Activated CD4-positive, alpha-beta memory T cell treated with anti-CD3 and anti-CD28 coated beads for 36 hours (primary cell): ENCODE measurements around the gene TAF4. TPM values are rescaled to one million over a fixed set of nuclear protein-coding genes. Genes with fewer than 3 reads are reported as not detected.
"Not testable (repeated sequence)": the region's sequence is repeated elsewhere in the genome, so short reads cannot be mapped to it uniquely, and the experiment has no call there.

Experiments
- CTCF ChIA-PET: fragments of 350-600 bp; sonication (Branson Sonifier 250); formaldehyde crosslinking; loops from one replicate; lab custom pipeline; 2021; ENCODE audit warnings: antibody characterized with exemption, inconsistent platforms; lab: Charles Lee
- POLR2A ChIA-PET: fragments of 350-600 bp; sonication (Branson Sonifier 250); formaldehyde crosslinking; loops from one replicate; lab custom pipeline; 2021; ENCODE audit warnings: antibody characterized with exemption; lab: Charles Lee
- DNase-seq: peaks from one replicate; pipeline ENCODE4 v3.0.0-alpha.2; 2020
- H3K27ac Mint-ChIP-seq: one replicate; pipeline ENCODE4 v1.8.0; 2021; ENCODE audit warnings: mixed read lengths
- H3K27me3 Mint-ChIP-seq: one replicate; pipeline ENCODE4 v1.8.0; 2021; ENCODE audit warnings: mixed read lengths
- H3K36me3 Mint-ChIP-seq: one replicate; pipeline ENCODE4 v1.8.0; 2021; ENCODE audit warnings: mixed read lengths
- H3K4me1 Mint-ChIP-seq: one replicate; pipeline ENCODE4 v1.8.0; 2021; ENCODE audit warnings: low read depth, mixed read lengths
- H3K4me3 Mint-ChIP-seq: one replicate; pipeline ENCODE4 v1.8.0; 2021; ENCODE audit warnings: mild to moderate bottlenecking, mixed read lengths
- H3K9me3 Mint-ChIP-seq: one replicate; pipeline ENCODE4 v1.8.0; 2021; ENCODE audit warnings: mixed read lengths
- intact Hi-C: fragments of 100-400 bp; cut with micrococcal nuclease; formaldehyde crosslinking; loops from one replicate; pipeline ENCODE4 v1.15.1; 2023
- total RNA-seq, 2 experiments: library from RNA; stranded (reverse); gene quantifications; one replicate each; pipeline ENCODE4 v1.2.3, GENCODE V29; 2021

TAF4 gene
- total RNA-seq, 2 experiments from 2014 or later: 15.3 to 17.0 TPM

DNA sequence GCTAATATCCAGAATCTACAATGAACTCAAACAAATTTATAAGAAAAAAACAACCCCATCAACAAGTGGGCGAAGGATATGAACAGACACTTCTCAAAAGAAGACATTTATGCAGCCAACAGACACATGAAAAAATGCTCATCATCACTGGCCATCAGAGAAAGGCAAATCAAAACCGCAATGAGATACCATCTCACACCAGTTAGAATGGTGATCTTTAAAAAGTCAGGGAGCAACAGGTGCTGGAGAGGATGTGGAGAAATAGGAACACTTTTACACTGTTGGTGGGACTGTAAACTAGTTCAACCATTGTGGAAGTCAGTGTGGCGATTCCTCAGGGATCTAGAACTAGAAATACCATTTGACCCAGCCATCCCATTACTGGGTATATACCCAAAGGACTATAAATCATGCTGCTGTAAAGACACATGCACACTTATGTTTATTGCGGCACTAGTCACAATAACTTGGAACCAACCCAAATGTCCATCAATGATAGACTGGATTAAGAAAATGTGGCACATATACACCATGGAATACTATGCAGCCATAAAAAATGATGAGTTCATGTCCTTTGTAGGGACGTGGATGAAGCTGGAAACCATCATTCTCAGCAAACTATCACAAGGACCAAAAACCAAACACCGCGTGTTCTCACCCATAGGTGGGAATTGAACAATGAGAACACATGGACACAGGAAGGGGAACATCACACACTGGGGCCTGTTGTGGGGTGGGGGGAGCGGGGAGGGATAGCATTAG lies 6.2 kb upstream of the TAF4 start:
- POLR2A ChIA-PET: not testable (repeated sequence)

DNA sequence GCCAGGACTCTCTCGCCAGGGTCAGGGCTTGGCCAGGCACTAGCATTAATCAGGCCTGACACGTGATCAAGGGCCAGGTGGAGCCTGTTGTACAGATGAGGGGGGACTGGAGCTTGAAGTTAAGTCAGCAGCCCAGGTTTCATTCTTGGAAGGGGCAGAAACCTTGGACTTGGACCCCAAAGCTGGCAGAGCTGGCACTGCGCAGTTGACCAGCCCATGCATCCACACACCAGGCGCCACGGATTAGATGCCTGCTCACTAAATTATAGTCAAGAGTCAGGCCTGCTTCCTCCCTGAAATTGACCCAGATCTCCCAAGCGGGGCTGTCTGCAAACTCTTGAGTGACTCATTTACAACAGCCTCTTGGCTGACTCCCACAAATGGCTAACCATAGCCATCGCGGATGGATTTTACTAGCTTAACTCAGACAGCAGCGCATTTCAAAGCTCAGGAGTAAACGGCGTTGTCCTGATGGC lies 4.1 kb upstream of the TAF4 start:
- H3K36me3 Mint-ChIP-seq: peaks cover 7% of the 10 kb centered on the region
- ChIA-PET POLR2A (no interaction called here), CTCF (no interaction called here)
- intact Hi-C loops: loop anchor here (5.0 to 10.0 kb wide), 3 partner anchors 165 to 338 kb away; partner anchors contain the start of genes ADRM1, CABLES2 and OSBPL2
- DNase-seq: no peak
- H3K9me3 Mint-ChIP-seq: peaks cover 19% of the 10 kb centered on the region
- no peak overlapping the region for H3K4me3 Mint-ChIP-seq
- no peaks in the 10 kb centered on the region for H3K27me3 Mint-ChIP-seq
- H3K4me1 Mint-ChIP-seq: peaks cover 17% of the 10 kb centered on the region
- H3K27ac Mint-ChIP-seq: no peak overlapping the region

More for the DNA sequence above, 6.2 kb upstream of the TAF4 start:
- DNase-seq, H3K4me3 Mint-ChIP-seq, H3K27ac Mint-ChIP-seq, H3K27me3 Mint-ChIP-seq, CTCF ChIA-PET, intact Hi-C loops: not testable (repeated sequence)
- H3K4me1 Mint-ChIP-seq: peaks cover 13% of the 10 kb centered on the region
- peaks cover 14% of the 10 kb centered on the region for H3K36me3 Mint-ChIP-seq
- H3K9me3 Mint-ChIP-seq: peaks cover 29% of the 10 kb centered on the region

GRCh38 chr20:62068997-62069396 lies 3.3 kb upstream of the TAF4 start:
- no peak for DNase-seq
- H3K9me3 Mint-ChIP-seq: peaks cover 15% of the 10 kb centered on the region
- no peak overlapping the region for H3K27ac Mint-ChIP-seq
- ChIA-PET CTCF (interaction anchor here (0.6 kb wide), 1 partner anchor 76 kb away, joined by 3 read pairs; no protein-coding TSS in a partner anchor), POLR2A (no interaction called here)
- intact Hi-C loops: loop anchor here (5.0 to 10.0 kb wide), 3 partner anchors 166 to 338 kb away; partner anchors contain the start of genes ADRM1, CABLES2 and OSBPL2
- H3K27me3 Mint-ChIP-seq: no peaks in the 10 kb centered on the region
- peaks cover 9% of the 10 kb centered on the region for H3K36me3 Mint-ChIP-seq
- H3K4me3 Mint-ChIP-seq: no peak overlapping the region
- peaks cover 20% of the 10 kb centered on the region for H3K4me1 Mint-ChIP-seq

- no peaks in the 10 kb centered on the region for H3K27me3 Mint-ChIP-seq
- intact Hi-C loops: loop anchor here (5.0 to 10.0 kb wide), 3 partner anchors 167 to 340 kb away; partner anchors contain the start of genes ADRM1, CABLES2 and OSBPL2
- CTCF ChIA-PET: interaction anchor here (1.1 to 2.1 kb wide), 2 partner anchors 54 to 57 kb away, joined by 7 to 13 read pairs; partner anchors contain the start of gene LSM14B
Observed at GRCh38 chr20:62067547-62068260, 2.0 kb upstream of the TAF4 start.

GRCh38 chr20:62066983-62067433 lies 1.3 kb upstream of the TAF4 start:
- POLR2A ChIA-PET: interaction anchor here (0.7 to 2.2 kb wide), 10 partner anchors 34 to 318 kb away, joined by 3 to 14 read pairs (median 5); partner anchors contain the start of genes LSM14B, PSMA7 and SS18L1
- DNase-seq: peak; percentile 28

More at GRCh38 chr20:62067547-62068260, 2.0 kb upstream of the TAF4 start:
- H3K4me3 Mint-ChIP-seq: peak overlapping the region; percentile 39
- H3K9me3 Mint-ChIP-seq: peaks cover 2% of the 10 kb centered on the region
- peak overlapping the region; percentile 45 for H3K27ac Mint-ChIP-seq
- H3K36me3 Mint-ChIP-seq: peaks cover 2% of the 10 kb centered on the region
- H3K4me1 Mint-ChIP-seq: peaks cover 32% of the 10 kb centered on the region
- POLR2A ChIA-PET: interaction anchor here (1.4 to 2.2 kb wide), 5 partner anchors 50 to 76 kb away, joined by 3 to 11 read pairs (median 4); partner anchors contain the start of genes PSMA7 and SS18L1
- peak; percentile 17 for DNase-seq

DNA sequence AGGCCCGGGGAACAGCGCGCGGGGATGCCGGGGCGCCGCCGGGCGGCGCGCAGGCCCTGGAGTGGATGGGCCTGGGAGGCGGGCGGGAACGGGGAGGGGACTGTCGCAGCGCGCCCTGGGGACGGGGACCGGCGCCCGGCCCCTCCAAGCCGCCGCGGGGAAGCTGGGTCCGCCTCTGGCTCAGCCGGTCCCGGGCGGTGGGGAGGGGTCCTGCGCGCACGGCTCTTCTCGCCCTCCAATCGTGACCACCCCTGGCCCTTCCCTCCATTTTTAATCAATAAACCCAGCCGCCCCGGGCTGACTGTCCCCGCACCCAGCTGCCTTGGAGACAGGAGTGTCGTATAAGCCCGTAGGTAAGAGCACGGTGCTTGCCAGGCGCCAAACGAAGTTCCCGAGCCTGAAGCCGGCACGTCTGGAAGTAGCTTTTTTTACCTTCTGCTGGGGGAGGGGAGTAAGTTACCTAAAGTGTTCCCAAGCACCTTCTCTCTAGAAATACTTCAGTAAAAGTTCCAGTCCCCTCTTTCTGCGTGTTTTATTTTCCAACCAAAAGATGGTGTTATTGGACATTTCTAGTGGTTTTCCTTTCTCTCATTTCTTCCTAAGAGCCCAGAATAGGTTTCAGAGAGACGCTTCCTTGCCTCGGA lies 780 bp upstream of the TAF4 start:
- CTCF ChIA-PET: interaction anchor here (0.8 to 2.1 kb wide), 3 partner anchors 55 to 75 kb away, joined by 4 to 13 read pairs (median 5); partner anchors contain the start of gene LSM14B
- peak; percentile 60 for DNase-seq
- Mint-ChIP-seq H3K4me1 (peaks cover 42% of the 10 kb centered on the region), H3K36me3 (peaks cover 5% of the 10 kb centered on the region), H3K9me3 (no peaks in the 10 kb centered on the region), H3K27ac (peak overlapping the region; percentile 71), H3K27me3 (no peaks in the 10 kb centered on the region), H3K4me3 (peak overlapping the region; percentile 74)
- POLR2A ChIA-PET: interaction anchor here (0.7 to 2.2 kb wide), 11 partner anchors 34 to 319 kb away, joined by 3 to 14 read pairs (median 4); partner anchors contain the start of genes LSM14B, PSMA7 and SS18L1
- intact Hi-C loops: loop anchor here (1.0 to 10.0 kb wide), 5 partner anchors 56 to 341 kb away; partner anchors contain the start of genes ADRM1, CABLES2, LSM14B and OSBPL2

More at GRCh38 chr20:62066983-62067433, 1.3 kb upstream of the TAF4 start:
- Mint-ChIP-seq H3K27me3 (no peaks in the 10 kb centered on the region), H3K27ac (peak overlapping the region; percentile 71), H3K4me3 (peak overlapping the region; percentile 74), H3K36me3 (peaks cover 4% of the 10 kb centered on the region), H3K9me3 (no peaks in the 10 kb centered on the region), H3K4me1 (peaks cover 37% of the 10 kb centered on the region)
- intact Hi-C loops: loop anchor here (1.0 to 10.0 kb wide), 5 partner anchors 55 to 340 kb away; partner anchors contain the start of genes ADRM1, CABLES2, LSM14B and OSBPL2
- CTCF ChIA-PET: interaction anchor here (1.1 to 2.1 kb wide), 3 partner anchors 55 to 70 kb away, joined by 5 to 13 read pairs (median 7); partner anchors contain the start of gene LSM14B

- POLR2A ChIA-PET: interaction anchor here (0.6 to 2.2 kb wide), 6 partner anchors 55 to 348 kb away, joined by 3 to 14 read pairs (median 4); partner anchors contain the start of genes LSM14B, PSMA7 and SS18L1
- peak; percentile 26 for DNase-seq
- CTCF ChIA-PET: no interaction called here
- no peaks in the 10 kb centered on the region for H3K27me3 Mint-ChIP-seq
- peaks cover 5% of the 10 kb centered on the region for H3K36me3 Mint-ChIP-seq
- peak overlapping the region; percentile 79 for H3K4me3 Mint-ChIP-seq
- intact Hi-C loops: loop anchor here (5.0 to 10.0 kb wide), 3 partner anchors 170 to 342 kb away; partner anchors contain the start of genes ADRM1, CABLES2 and OSBPL2
- no peak overlapping the region for H3K27ac Mint-ChIP-seq
- H3K4me1 Mint-ChIP-seq: peaks cover 55% of the 10 kb centered on the region
- no peaks in the 10 kb centered on the region for H3K9me3 Mint-ChIP-seq
Observed at GRCh38 chr20:62064770-62065673, 659 bp downstream of the TAF4 start.

- POLR2A ChIA-PET: interaction anchor here (1.3 kb wide), 1 partner anchor 77 kb away, joined by 3 read pairs; no protein-coding TSS in a partner anchor
- peaks cover 5% of the 10 kb centered on the region for H3K36me3 Mint-ChIP-seq
- no peaks in the 10 kb centered on the region for H3K9me3 Mint-ChIP-seq
- CTCF ChIA-PET: no interaction called here
- intact Hi-C loops: loop anchor here (10.0 kb wide), 1 partner anchor 171 kb away; the partner anchor contains the start of gene OSBPL2
- H3K4me1 Mint-ChIP-seq: peaks cover 59% of the 10 kb centered on the region
- no peaks in the 10 kb centered on the region for H3K27me3 Mint-ChIP-seq
- peak overlapping the region; percentile 76 for H3K4me3 Mint-ChIP-seq
- DNase-seq: no peak
- H3K27ac Mint-ChIP-seq: peak overlapping the region; percentile 65
Observed at GRCh38 chr20:62063981-62064769, 1.5 kb downstream of the TAF4 start.

- H3K27ac Mint-ChIP-seq: no peak overlapping the region
- ChIA-PET POLR2A (interaction anchor here (1.3 kb wide), 1 partner anchor 78 kb away, joined by 3 read pairs; no protein-coding TSS in a partner anchor), CTCF (no interaction called here)
- H3K4me3 Mint-ChIP-seq: peak overlapping the region; percentile 76
- intact Hi-C loops: loop anchor here (10.0 kb wide), 1 partner anchor 171 kb away; the partner anchor contains the start of gene OSBPL2
- H3K4me1 Mint-ChIP-seq: peaks cover 61% of the 10 kb centered on the region
- no peaks in the 10 kb centered on the region for H3K9me3 Mint-ChIP-seq
- peaks cover 5% of the 10 kb centered on the region for H3K36me3 Mint-ChIP-seq
- no peaks in the 10 kb centered on the region for H3K27me3 Mint-ChIP-seq
- no peak for DNase-seq
Observed at GRCh38 chr20:62063315-62063980, 2.2 kb downstream of the TAF4 start.
